PC-3 (cell line): ENCODE measurements around the gene BRD4. TPM values are rescaled to one million over a fixed set of nuclear protein-coding genes. Genes with fewer than 3 reads are reported as not detected.

Experiments
- ATAC-seq: fragments of 200-7000 bp; cut with Tn5 transposase; 2 replicates; pipeline ENCODE4 v1.9.1; 2020; ENCODE audit warnings: mild to moderate bottlenecking, moderate library complexity
- BruUV-seq: library from RNA; stranded (reverse); fragments of 400-500 nt; replicated peaks from 2 replicates; lab custom pipeline; 2021; lab: Mats Ljungman, UMichigan
- CTCF ChIA-PET: fragments of 300-600 bp; sonication (Branson Sonifier 250); formaldehyde crosslinking; loops from one replicate; lab custom pipeline; 2022; ENCODE audit warnings: antibody characterized with exemption; lab: Charles Lee
- POLR2A ChIA-PET: fragments of 300-600 bp; sonication (Branson Sonifier 250); formaldehyde crosslinking; loops from one replicate; lab custom pipeline; 2022; ENCODE audit warnings: antibody characterized with exemption; ENCODE audit not compliant: unreplicated experiment; lab: Charles Lee
- DNase-seq: peaks from one replicate; pipeline ENCODE4 v3.0.0-alpha.2; 2015
- H2AFZ ChIP-seq: fragments of 300-600 bp; sonication (generic); 2 replicates; pipeline ENCODE4 v1.6.0; 2016; ENCODE audit warnings: antibody characterized with exemption, low read length
- H3F3A ChIP-seq: fragments of 300-600 bp; sonication (generic); one replicate; pipeline ENCODE4 v1.6.0; 2017; ENCODE audit warnings: antibody characterized with exemption, low read length, control low read depth, mild to moderate bottlenecking; ENCODE audit not compliant: unreplicated experiment
- H3K27ac ChIP-seq: fragments of 300-600 bp; sonication (generic); 2 replicates; pipeline ENCODE4 v1.5.1; 2016; ENCODE audit warnings: mild to moderate bottlenecking, low read length
- H3K27me3 ChIP-seq: fragments of 300-600 bp; sonication (generic); 2 replicates; pipeline ENCODE4 v1.6.1; 2016; ENCODE audit warnings: low read length, mixed read lengths
- H3K36me3 ChIP-seq: fragments of 300-600 bp; sonication (generic); 2 replicates; pipeline ENCODE4 v1.6.1; 2016; ENCODE audit warnings: low read depth, mixed run types, low read length, mixed read lengths
- H3K4me1 ChIP-seq: fragments of 300-600 bp; sonication (generic); 2 replicates; pipeline ENCODE4 v1.5.1; 2016; ENCODE audit warnings: low read length; ENCODE audit not compliant: insufficient read depth
- H3K4me2 ChIP-seq: fragments of 300-600 bp; sonication (generic); 2 replicates; pipeline ENCODE4 v1.6.0; 2016; ENCODE audit warnings: low read length
- H3K4me3 ChIP-seq: fragments of 300-600 bp; sonication (generic); 2 replicates; pipeline ENCODE4 v1.5.1; 2016; ENCODE audit warnings: mild to moderate bottlenecking, low read length, mixed read lengths
- H3K79me2 ChIP-seq: fragments of 300-600 bp; sonication (generic); 2 replicates; pipeline ENCODE4 v1.6.1; 2017; ENCODE audit warnings: low read length, mixed read lengths
- H3K9ac ChIP-seq: fragments of 300-600 bp; sonication (generic); 2 replicates; pipeline ENCODE4 v1.6.0; 2016; ENCODE audit warnings: mild to moderate bottlenecking, low read length
- H3K9me2 ChIP-seq: fragments of 300-600 bp; sonication (generic); replicated peaks from 2 replicates; pipeline ENCODE4 v1.6.1; 2016; ENCODE audit warnings: mixed run types, low read length, mixed read lengths
- H3K9me3 ChIP-seq: fragments of 300-600 bp; sonication (generic); 2 replicates; pipeline ENCODE4 v1.6.1; 2016; ENCODE audit warnings: low read length, mixed read lengths
- H4K20me1 ChIP-seq: fragments of 300-600 bp; sonication (generic); 2 replicates; pipeline ENCODE4 v1.6.1; 2016; ENCODE audit warnings: low read length, mixed read lengths
- EZH2 ChIP-seq: fragments of 300-600 bp; sonication (generic); IDR thresholded peaks from one replicate; pipeline ENCODE4 v1.6.1; 2017; ENCODE audit warnings: antibody characterized with exemption, mild to moderate bottlenecking, low read length; ENCODE audit not compliant: unreplicated experiment
- EZH2phosphoT487 ChIP-seq: fragments of 300-600 bp; sonication (generic); IDR thresholded peaks from 2 replicates; pipeline ENCODE4 v1.6.1; 2018; ENCODE audit warnings: mild to moderate bottlenecking, antibody characterized with exemption, low read length, borderline replicate concordance
- intact Hi-C: fragments of 100-400 bp; cut with micrococcal nuclease; formaldehyde crosslinking; loops from 2 replicates; pipeline ENCODE4 v1.9.0; 2023
- total RNA-seq: library from RNA; depleted of rRNA; stranded (reverse); fragments of >200 nt; gene quantifications from 2 replicates; pipeline ENCODE4 v1.2.3, GENCODE V29; 2014
- TF ChIP-seq, protein P1 (sequence below): fragments of 300-600 bp; sonication (generic); conservative IDR thresholded peaks from 2 replicates; pipeline ENCODE4 v1.5.1; 2017; ENCODE audit warnings: antibody characterized with exemption, low read depth, mild to moderate bottlenecking, low read length

BRD4 gene
- total RNA-seq, 1 experiment from 2014 or later = 20.9 TPM

- H3K4me1 ChIP-seq = peaks cover 37% of the 10 kb centered on the region
- no peaks in the 10 kb centered on the region for H3F3A ChIP-seq
- no peaks in the 10 kb centered on the region for H3K27me3 ChIP-seq
- H3K9ac ChIP-seq = no peak overlapping the region
- H3K9me3 ChIP-seq = no peaks in the 10 kb centered on the region
- H2AFZ ChIP-seq = no peak overlapping the region
- H4K20me1 ChIP-seq = peaks cover 91% of the 10 kb centered on the region
- no peaks in the 10 kb centered on the region for H3K9me2 ChIP-seq
- no peak overlapping the region for H3K4me3 ChIP-seq
- ChIA-PET POLR2A (interaction anchor here (0.6 to 0.7 kb wide), 2 partner anchors 32 to 97 kb away, joined by 6 read pairs; partner anchors contain the start of gene AKAP8), CTCF (interaction anchor here (0.5 to 0.6 kb wide), 2 partner anchors 13 to 14 kb away, joined by 3 read pairs; no protein-coding TSS in a partner anchor)
- H3K27ac ChIP-seq = no peak overlapping the region; the same call in 1 of the 2 replicates
- DNase-seq (peak; percentile 28), ATAC-seq (peak; percentile 60)
- intact Hi-C loops = loop anchor here (2.0 kb wide), 1 partner anchor 13 kb away; no protein-coding TSS in a partner anchor
- no TSS peak for BruUV-seq
- peaks cover 100% of the 10 kb centered on the region for H3K79me2 ChIP-seq
- TF ChIP-seq, protein P1, sequence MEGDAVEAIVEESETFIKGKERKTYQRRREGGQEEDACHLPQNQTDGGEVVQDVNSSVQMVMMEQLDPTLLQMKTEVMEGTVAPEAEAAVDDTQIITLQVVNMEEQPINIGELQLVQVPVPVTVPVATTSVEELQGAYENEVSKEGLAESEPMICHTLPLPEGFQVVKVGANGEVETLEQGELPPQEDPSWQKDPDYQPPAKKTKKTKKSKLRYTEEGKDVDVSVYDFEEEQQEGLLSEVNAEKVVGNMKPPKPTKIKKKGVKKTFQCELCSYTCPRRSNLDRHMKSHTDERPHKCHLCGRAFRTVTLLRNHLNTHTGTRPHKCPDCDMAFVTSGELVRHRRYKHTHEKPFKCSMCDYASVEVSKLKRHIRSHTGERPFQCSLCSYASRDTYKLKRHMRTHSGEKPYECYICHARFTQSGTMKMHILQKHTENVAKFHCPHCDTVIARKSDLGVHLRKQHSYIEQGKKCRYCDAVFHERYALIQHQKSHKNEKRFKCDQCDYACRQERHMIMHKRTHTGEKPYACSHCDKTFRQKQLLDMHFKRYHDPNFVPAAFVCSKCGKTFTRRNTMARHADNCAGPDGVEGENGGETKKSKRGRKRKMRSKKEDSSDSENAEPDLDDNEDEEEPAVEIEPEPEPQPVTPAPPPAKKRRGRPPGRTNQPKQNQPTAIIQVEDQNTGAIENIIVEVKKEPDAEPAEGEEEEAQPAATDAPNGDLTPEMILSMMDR = no peak
- TF ChIP-seq EZH2 (no peak), EZH2phosphoT487 (no peak)
- no peaks in the 10 kb centered on the region for H3K36me3 ChIP-seq
- H3K4me2 ChIP-seq = no peak overlapping the region
Observed at GRCh38 chr19:15283141-15283883, 49.0 kb downstream of the BRD4 start.

DNA sequence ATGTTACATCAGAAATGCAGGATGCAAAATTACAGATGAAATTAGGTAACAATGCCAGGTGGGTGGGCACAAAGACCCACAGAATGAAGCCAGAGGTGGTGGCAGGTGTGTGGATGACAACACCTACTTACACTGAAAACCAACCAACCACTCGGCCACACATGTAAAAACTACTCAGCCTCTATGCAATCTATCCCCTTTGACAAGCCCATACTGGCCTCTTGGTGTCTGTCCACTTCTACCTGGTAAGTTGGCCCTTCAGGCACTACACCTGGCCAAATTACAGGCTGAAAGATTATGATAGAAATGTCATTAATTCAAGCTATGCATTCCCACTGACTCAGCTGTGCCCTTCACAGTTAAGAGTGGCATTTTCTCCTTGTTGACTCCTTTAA, 50.0 kb downstream of the BRD4 start:
- H3K4me2 ChIP-seq = no peak overlapping the region
- no peak overlapping the region for H3K9ac ChIP-seq
- no peaks in the 10 kb centered on the region for H3K9me2 ChIP-seq
- no peak overlapping the region for H3K27ac ChIP-seq
- peaks cover 86% of the 10 kb centered on the region for H4K20me1 ChIP-seq
- no TSS peak for BruUV-seq
- H3K27me3 ChIP-seq = no peaks in the 10 kb centered on the region
- ChIA-PET POLR2A (interaction anchor here (1.1 kb wide), 1 partner anchor 15 kb away, joined by 4 read pairs; no protein-coding TSS in a partner anchor), CTCF (interaction anchor here (0.6 kb wide), 1 partner anchor 15 kb away, joined by 3 read pairs; no protein-coding TSS in a partner anchor)
- peaks cover 100% of the 10 kb centered on the region for H3K79me2 ChIP-seq
- H3K9me3 ChIP-seq = no peaks in the 10 kb centered on the region
- H3K36me3 ChIP-seq = no peaks in the 10 kb centered on the region
- ATAC-seq (no peak), DNase-seq (no peak)
- peaks cover 37% of the 10 kb centered on the region for H3K4me1 ChIP-seq
- H3K4me3 ChIP-seq = no peak overlapping the region
- H2AFZ ChIP-seq = no peak overlapping the region
- no peaks in the 10 kb centered on the region for H3F3A ChIP-seq
- intact Hi-C loops = loop anchor here (1.0 to 2.0 kb wide), 2 partner anchors 14 to 55 kb away; no protein-coding TSS in a partner anchor
- TF ChIP-seq EZH2 (no peak), EZH2phosphoT487 (no peak)
- TF ChIP-seq, protein P1 = no peak
